Mesenteric fat pad (tissue), 1 donor: ENCODE data around the gene TRPC4AP. TPM values are rescaled to one million over a fixed set of nuclear protein-coding genes. Genes with fewer than 3 reads are reported as not detected.
A peak's percentile ranks its signal among the peaks of the same experiment; 100 is the strongest.
"Not testable (repeated sequence)": the region's sequence is repeated elsewhere in the genome, so short reads cannot be mapped to it uniquely, and the experiment has no call there.

Source experiments
- DNase-seq: peaks from one replicate; pipeline ENCODE4 v3.0.0-alpha.2; 2020; ENCODE audit warnings: low spot score
- total RNA-seq: library from RNA; stranded (reverse); fragmentation: NEBNext Ultra II Directional; extraction: Animal tissue kit (Norgen Biotek cat#: 25700); gene quantifications from one replicate; pipeline ENCODE4 v1.2.1, GENCODE V29; 2021
- donor health status: DM: yes; HTN: yes; CAD: no.

Gene TRPC4AP
- total RNA-seq, 1 donor from 2014 or later, result 85.2 TPM

DNA sequence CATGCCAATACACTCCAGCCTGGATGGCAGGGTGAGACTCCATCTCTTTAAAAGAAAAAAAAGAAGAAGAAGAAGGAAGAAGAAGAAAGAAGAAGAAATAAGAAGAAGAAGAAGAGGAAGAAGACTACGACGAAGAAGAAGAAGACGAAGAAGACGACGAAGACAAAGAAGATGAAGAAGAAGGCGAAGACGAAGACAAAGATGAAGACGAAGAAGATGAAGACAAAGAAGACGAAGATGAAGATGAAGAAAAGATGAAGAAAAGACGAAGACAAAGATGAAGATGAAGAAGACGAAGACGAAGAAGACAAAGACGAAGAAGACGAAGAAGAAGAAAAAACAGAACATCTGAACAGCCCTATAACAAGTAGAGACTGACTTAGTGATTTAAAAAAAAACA lies 33.0 kb downstream of the TRPC4AP start:
- no peak for DNase-seq

DNA sequence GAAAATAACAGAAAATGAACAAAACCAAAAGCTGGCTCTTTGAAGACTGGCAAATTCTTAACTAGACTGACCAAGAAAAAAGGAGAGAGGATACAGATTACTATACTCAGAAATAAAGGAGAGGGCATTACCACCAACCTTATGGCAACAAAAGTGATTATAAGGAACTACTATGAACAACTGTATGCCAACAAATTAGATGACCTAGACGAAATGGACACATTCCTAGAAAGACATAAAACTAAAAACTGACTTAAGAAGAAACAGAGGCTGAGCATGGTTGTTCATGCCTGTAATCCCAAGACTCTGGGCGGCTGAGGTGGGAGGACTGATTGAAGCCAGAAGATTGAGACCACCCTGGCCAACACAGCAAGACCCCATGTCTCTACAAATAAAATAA lies 33.5 kb downstream of the TRPC4AP start:
- no peak for DNase-seq

DNA sequence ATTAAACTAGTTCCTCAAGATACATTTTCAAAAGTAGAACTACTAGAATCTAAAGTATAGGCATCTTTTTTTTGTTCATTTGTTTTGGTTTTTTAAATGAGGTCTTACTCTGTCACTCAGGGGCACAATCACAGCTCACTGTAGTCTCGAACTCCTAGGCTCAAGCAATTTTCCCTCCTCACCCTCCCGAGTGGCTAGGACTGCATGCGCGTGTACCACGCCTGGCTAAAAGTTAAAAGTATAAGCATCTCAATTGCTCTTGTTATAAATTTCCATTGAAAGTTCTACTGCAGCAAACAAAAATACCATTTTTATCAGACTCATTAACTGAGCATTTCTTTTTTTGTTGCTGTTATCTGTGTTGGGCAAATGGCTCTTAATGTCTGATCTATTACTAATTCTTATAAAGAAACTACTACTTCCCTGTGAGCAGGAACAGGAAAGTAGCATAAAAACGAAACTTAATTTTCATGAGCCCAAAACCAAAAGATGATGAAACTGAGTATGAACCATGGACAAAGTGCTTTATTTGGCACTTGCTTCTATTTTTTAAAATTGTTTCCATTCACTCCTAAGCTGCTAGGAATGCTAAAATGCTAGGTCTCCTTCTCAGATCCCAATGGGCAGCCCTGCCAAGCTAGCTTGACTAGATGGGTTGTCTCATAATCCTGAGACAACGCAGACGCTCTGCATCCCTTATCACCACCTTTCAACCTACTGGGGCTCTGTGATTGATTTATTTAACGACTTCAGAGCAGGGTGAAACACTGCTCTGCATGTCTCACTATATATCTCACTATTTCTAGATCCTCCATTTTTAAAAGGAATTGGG lies 36.9 kb downstream of the TRPC4AP start:
- no peak for DNase-seq

DNA sequence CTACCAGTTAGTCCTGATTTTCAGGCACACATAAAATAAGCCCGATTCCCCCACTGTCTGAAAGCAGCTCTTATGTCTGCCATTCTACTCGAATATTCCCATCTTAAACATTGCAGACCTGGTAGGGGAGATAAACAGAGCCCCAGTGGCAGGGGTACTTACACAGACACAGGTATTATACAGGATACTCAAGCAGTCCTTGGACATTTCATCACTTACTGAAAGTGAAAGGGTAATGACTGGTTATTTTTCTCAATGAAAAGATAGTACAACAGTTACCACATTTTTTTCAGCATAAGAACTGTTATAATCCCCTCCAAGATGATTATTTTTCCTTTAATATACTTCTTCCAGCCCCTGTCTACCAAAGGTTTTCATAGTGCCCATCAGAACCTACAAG lies 37.8 kb downstream of the TRPC4AP start:
- no peak for DNase-seq

DNA sequence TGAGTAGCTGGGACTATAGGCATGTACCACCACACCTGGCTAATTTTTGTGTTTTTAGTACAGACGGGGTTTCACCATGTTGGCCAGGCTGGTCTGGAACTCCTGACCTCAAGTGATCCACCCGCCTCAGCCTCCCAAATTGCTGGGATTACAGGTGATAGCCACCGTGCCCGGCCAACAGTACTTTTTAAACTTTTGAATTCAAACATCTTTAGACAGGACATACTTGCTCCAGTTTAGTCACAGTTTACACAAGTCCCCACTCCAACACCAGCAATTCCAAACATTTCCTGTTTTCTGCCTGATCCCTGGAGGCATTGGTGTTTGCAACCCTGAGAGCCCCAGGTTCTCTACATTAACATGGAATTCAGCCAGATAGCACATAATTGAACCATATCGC lies 40.0 kb downstream of the TRPC4AP start:
- DNase-seq, result not testable (repeated sequence)

DNA sequence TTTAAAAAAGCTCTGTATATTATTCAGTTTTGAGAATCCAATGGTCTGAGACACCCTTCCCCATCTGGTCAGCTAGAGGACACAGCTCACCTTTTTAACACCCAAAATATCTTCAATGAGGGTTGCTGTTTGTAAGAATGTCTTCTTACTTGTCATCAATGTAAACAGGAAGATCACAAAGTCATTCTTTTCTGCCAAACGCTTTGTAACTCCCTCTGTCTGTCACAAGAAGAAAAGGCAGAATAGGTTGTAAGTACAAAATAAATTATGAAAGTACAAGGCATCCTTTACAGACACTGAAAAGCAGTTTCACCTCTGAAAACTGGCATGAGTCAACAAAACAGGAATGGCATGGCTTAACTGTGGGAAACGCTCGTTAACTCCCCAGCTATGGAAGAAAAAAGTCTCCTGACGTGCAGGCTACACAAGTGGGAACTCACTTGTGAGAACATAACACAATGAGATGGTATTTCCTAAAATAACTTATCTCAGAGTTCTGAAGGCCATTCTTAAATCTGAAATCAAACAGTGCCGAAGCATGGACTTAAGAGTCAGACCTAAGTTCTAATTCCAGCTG lies 42.7 kb downstream of the TRPC4AP start:
- DNase-seq, result no peak

DNA sequence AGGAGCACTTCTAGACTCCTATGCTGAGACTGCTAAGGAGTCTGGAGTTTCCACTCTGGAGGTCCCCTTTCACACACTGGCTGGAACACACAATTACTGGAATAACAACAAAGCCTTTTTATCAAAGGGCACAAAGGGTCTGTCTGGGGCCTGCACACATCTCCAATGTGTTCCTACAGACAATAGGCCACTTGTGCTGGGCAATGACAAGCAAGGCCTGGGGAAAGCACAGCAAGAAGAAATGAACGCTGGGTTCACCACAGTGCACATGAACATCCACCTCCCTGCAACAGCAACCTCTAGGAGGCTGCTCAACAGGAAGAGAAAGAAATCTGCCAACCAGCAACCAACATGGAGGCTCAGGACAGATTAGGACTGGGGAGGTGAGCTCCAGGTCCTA lies 43.9 kb downstream of the TRPC4AP start:
- DNase-seq, result no peak

DNA sequence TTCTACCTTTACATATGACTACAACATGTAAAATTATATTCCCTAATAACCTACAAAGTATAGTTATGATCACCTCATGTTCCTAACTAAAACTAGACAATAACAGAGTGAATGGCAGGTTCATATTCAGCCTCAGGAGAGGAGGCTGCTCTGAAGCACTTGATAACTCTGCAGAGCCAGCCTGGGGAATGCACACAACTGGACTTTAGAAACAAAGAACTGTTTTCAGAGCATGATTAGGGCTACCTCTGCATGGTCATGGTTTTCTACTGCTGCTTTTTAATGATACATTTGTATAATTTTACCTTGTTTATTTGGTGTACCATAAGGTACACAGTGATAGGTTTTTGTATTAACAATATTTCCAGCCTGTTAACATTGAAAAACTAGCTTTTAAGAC lies 50.3 kb downstream of the TRPC4AP start:
- DNase-seq, result no peak

DNA sequence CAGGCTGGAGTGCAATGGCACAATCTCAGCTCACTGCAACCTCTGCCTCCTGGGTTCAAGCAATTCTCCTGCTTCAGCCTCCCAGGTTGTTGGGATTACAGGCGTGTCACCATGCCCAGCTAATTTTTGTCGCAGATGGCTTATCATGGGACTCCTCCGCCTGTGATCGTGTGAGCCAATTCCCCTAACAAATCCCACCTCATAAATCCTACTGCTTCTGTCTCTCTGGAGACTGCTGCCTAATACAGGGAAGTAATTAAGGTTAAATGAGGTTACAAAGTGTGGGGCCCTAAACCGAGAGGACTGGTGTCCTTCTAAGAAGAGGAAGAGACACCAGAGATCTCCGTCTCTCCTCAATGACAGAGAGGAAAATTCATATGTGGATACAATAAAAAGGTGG lies 52.0 kb downstream of the TRPC4AP start:
- no peak for DNase-seq

DNA sequence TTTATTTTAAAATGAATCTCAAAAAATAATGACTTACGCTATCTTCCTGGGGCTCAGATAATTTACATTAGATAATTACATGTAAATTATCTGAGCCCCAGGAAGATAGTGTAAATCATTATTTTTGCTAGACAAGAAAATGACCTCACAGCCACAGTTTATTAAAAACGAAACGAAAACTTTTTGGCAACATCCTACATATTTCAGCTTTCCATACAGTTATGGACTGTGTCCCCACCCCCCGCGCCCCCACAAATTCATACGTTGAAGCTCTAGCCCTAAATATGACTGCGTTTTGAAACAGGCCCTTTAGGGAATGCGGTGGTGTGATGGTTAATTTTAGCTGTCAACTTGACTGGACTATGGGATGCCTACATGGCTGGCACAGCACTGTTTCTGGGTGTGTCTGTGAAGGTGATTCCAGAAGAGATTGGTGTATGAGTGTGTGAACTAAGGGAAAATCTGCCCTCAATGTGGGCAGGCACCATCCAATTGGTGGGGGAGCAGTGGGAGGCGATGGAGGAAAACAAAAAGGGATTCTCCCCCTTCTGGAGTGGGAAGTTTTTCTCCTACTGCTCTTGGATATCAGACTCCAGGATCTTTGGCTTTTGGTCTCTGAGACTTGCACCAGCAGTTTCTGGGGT lies 52.6 kb downstream of the TRPC4AP start:
- no peak for DNase-seq

DNA sequence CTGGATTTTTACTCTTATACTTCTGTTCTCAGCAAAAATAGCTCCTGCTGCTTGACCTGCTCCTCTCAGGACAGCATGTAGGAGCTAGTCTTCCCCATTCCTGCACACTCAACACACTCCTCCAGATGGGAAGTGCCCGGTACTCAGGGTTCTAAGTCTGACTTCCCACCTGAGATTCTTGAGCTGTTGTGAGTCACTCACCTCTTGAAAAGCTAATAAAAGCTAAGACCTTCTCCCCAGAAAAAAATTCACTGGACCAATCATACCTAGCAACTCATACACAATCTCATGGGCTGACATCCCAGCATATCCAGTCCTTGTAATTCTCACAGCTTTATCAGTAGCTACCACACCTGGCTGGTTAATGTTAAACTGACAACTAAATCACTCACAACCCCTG lies 53.5 kb downstream of the TRPC4AP start:
- no peak for DNase-seq

DNA sequence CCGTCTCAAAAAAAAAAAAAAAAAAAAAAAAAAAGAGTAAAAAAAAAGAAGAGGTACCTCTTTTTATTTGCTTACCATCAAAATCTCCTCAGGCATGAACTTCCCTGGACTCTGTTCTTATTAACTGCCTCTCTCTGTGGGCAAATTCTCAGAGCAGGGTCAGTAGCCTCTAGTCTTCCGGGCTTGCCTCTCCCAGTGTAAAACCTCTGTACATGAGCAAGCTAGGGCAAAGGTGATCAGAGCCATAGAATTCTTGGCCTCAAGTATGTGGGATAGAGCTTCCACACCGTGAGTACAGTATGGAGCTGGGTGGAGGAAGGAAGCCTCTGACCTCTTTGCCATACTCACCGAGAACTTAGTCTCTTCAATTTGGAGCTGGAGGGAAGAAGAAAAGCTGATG lies 58.5 kb downstream of the TRPC4AP start:
- DNase-seq, result no peak

DNA sequence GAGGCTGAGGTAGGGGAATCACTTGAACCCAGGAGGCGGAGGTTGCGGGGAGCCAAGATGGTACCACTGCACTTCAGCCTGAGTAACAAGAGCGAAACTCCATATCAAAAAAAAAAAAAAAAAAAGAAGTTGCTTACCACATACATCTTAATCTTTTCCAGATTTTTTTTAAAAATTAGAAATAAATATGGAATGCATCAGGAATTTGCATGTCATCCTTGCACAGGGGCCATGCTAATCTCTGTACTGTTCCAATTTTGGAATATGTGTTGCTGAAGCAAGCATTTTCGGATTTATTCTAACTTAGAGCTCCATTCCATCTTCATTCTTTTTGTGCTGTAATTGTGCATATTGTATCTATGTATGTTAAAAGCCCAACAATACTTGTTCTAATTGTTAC lies 62.5 kb downstream of the TRPC4AP start:
- no peak for DNase-seq

DNA sequence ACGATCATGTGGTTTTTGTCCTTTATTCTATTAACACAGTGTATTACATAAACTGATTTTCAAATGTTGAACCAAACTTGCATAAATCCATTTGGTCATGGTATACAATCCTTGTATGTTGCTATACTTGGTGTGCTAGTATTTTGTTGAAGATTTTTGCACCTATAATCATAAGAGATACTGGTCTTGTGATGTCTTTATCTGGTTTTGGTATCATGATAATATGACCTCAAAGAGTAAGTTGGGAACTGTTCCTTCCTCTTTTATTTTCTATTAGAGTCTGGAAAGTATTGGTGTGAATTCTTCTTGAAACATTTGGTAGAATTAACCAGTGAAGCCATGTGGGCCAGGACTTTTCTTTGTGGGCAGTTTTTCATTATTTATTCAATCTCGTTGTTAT lies 65.3 kb downstream of the TRPC4AP start:
- no peak for DNase-seq

DNA sequence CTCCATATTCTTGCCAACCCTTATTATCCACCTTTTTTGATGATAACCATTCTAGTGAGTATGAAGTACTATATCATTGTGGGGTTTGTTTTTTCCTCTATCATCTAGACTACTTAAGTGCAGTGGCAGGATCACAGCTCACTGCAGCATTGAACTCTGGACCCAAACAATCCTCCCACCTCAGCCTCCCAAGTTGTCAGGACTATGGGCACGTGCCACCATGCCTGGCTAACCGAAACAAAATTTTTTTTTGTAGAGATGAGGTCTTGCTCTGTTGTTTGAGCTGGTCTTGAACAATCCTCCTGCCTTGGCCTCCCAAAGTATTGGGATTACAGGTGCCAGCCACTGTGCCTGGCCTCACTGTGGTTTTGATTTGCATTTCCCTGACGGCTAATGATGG lies 67.5 kb downstream of the TRPC4AP start:
- no peak for DNase-seq

DNA sequence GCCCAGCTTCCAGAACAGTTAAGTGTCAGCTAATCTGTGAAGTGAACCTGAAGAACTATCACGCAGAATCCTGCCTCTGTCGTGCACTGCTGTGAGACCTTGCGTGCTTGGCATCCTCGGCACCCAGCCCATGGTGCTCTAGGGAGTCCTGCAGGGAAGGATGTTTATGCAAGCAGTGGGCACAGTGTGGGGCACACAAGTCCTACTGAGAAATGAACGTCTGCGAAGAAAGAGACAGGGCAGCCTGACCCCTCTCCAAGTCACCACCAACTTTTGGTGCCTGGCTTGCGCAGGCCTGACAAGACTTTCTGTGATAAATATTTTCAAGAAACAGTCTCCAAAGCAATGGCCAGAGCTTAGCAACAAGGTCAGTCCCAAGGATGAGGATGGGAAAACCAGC lies 69.0 kb downstream of the TRPC4AP start:
- DNase-seq, result no peak

DNA sequence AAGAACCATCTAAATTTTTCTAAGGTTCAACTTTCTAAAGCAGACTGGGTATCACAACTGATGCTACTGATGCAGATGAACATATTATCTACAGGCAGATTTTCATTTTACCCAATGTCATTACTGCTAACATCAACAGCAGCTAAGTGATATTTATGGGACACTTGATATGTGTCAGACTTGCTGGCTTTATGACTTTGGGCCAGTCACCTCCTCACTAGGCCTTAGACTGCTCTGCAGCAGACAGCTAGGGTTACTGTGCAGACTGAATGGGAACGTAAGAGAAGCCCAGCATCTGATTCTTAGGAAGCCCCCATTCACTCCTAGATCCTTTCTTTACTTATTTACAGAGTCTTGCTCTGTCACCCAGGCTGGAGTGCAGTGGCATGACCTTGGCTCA lies 70.8 kb downstream of the TRPC4AP start:
- no peak for DNase-seq

DNA sequence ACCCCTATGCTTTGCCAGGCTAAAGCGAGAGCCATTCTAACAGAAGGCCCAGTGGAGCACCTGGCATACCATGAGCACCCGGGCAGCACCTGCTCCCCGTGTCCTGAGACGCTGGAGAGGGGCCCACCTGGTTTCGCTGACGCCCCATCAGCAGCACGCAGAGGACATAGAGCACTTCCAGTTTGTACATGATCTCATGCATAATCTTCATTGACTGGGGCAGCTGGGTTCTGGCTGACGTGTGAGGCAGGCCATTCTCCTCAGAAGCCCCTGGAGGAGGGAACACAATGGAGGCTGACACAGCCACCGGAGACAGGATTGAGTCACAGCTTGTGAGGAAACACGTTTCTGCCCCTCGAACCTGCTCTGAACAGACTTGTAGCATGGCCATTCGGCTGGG lies 71.5 kb downstream of the TRPC4AP start:
- peak; percentile 83 for DNase-seq

DNA sequence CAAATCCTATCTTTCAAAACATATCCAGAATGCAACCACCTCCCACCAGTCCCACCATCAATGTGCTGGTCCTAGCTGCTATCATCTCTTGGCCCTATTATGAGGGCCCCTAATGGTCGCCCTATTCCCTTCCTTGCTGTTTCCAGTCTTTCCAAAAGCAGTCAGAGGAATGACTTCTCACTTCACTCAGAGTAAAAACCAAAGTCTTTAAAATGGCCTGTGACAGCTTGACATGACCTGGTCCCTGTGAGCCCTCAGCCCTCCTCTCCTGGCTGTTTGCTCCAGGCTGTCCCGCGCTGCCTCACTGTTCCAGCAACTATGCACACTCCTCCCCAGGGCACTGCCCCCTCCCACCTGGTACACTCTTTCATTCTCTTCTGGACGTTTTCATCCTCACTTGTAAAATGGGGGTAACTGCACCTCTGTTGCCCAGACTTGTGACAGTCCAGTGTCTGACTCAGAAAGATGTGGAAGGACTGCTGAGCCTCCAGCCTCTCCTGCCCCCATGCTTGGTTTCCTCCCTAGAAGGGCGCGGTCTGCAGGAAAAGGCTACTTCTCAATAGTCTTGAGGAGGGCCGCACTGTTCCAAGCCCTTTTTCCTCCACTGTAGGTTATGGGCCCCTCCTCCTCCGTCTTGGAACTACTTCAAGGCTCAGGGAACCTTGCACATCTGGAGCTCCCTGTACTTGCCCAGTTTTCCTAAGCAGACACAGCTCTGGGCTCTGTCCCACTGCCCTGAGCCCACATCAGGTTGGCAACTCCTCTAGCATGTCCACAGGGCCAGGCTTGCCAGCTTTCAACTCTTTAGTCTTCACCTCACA lies 72.3 kb downstream of the TRPC4AP start:
- DNase-seq, result peak; percentile 85

DNA sequence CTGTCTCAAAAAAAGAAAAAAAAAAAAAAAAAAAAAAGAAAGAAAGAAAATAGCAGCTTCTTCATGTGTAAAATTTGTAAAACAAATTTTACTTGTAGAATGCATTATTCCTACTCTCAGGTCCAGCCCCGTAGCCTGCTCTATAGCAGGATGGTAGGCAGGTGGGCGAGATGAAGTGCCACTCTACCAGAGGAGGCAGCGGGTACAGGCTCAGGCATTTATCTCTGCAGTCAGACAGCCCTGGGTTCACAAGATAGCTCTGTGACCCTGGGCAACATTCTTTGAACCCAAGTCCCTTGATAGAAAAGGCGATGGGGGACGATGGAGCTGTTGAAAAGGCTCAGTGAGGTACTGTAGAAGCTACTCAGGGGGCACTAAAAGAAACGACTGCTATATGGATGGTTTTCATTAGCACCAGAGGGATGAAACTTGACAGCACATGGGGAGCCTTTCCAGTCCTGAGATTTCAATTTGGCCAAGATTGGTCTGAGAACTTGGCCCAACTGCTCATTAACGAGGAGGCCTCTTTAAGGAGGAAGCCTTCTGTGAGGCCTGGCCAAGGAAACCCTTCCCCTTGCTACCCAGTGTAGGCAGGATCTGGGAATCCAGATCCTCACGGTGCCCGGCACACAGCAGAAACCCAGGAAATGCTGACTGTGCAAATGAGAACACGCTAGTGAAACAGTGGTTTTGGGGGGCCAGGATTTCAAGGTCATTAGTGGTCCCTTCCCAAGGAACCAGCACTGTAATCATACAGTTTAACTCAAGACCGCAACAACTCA lies 73.8 kb downstream of the TRPC4AP start:
- peak; percentile 28 for DNase-seq
